HG03521 (cell line): ENCODE data around the gene RAB30.

Source experiments
- ATAC-seq: cut with Tn5 transposase; IDR thresholded peaks from one replicate; pipeline ENCODE4 v1.9.1; 2021; ENCODE audit warnings: mild to moderate bottlenecking, moderate library complexity; ENCODE audit not compliant: unreplicated experiment

RAB30 gene

GRCh38 chr11:83071567-83072349 lies at the start of gene RAB30:
TSS of gene RAB30 (minus strand) at chr11:83071897. CDS start at chr11:82997316, 74,581 bp downstream.
- peak; percentile 96 for ATAC-seq

DNA sequence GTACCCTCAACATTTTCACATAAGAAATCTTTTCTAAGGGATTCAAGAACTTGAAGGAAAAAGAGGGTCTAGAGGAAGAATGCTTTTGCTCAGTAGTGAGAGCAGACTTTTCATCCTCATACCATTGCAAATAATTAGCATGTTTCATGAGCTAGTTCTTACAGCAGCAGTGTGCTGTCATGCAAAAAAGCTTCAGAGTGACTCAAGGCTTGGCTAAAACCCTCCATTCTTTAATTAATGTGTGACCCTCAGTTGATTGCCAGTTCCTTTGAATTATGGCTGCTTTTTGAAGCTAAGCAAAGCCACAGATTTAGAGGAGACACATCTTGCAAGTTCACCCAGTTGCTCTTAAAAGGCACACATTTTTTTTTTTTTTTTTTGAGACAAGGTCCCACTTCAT lies 48.6 kb upstream of the RAB30 start:
- ATAC-seq = no peak

- no peak for ATAC-seq
These were observed 47.5 kb upstream of the RAB30 start for GRCh38 chr11:83119216-83119615.

GRCh38 chr11:83118814-83119213 lies 47.1 kb upstream of the RAB30 start:
- no peak for ATAC-seq

GRCh38 chr11:83116015-83116641 lies 44.4 kb upstream of the RAB30 start:
- no peak for ATAC-seq

DNA sequence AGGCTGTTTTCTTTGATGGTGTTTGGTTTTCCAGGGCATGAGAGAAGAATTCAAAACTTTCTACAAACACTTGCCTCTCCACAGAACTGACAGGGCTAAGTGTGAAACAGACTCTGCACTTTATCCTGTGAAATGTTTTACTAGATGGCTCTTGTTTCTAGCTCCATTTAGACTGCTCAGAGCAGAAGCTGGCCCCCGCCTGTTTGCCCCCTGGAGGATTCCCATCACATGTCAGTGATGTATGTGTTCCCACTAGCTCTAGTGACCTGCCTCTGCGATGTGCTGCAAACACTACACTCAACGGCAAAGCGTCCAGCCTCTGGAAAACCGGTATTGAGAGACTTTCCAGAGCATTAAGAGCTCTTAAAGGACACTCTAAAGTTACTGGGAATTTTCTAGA lies 43.9 kb upstream of the RAB30 start:
- no peak for ATAC-seq

- no peak for ATAC-seq
These were observed 43.3 kb upstream of the RAB30 start for GRCh38 chr11:83115026-83115425.

- ATAC-seq = no peak
These were observed 41.2 kb upstream of the RAB30 start for GRCh38 chr11:83112886-83113285.

GRCh38 chr11:83105168-83105567 lies 33.5 kb upstream of the RAB30 start:
- ATAC-seq = no peak

GRCh38 chr11:83102834-83103233 lies 31.1 kb upstream of the RAB30 start:
- ATAC-seq = no peak

GRCh38 chr11:83097429-83098075 lies 25.9 kb upstream of the RAB30 start:
- no peak for ATAC-seq

- ATAC-seq = no peak
These were observed 21.9 kb upstream of the RAB30 start for GRCh38 chr11:83093634-83094033.

GRCh38 chr11:83092488-83093384 lies 21.0 kb upstream of the RAB30 start:
- no peak for ATAC-seq

DNA sequence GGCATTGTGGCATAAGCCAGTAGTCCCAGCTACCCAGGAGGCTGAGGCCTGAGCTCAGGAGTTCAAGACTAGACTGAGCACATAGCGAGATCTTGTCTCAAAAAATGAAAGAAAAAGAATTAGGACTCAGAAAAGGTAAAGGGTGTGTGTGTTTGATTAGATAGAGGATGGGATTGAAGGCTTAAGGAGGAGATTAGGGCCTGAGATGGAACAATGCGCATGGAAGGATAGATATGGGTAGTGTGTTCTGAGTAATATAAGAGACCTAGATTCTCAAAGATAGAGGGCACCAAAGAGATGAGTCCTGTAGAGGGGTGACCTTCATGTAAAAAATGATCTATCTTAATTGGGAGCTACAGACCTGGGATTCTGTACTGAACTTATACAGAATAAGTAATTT lies 17.3 kb upstream of the RAB30 start:
- no peak for ATAC-seq

GRCh38 chr11:83087035-83087434 lies 15.3 kb upstream of the RAB30 start:
- ATAC-seq = no peak

- no peak for ATAC-seq
These were observed 8.1 kb upstream of the RAB30 start for GRCh38 chr11:83079820-83080219.

DNA sequence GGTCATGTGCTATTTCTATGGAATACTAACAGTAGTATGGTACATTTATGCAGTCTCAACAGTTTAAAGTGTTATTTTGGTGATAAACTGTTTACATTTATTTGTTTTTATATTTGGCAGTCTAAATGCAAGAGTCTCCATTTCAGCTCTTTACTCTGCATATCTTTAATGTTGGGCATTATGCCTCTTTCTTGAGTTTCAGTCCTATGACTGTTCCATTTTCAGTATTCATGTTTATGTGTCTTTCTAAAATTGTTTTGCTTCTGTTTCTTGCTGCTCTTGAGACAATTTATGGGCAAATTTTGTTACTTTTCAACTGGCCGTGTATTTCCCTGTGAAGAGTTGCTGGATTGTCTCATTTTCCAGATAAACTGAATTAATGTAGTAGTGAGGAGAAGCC lies 6.6 kb upstream of the RAB30 start:
- ATAC-seq = no peak

- ATAC-seq = no peak
These were observed 2.2 kb upstream of the RAB30 start for GRCh38 chr11:83073884-83074283.

GRCh38 chr11:83073258-83073657 lies 1.6 kb upstream of the RAB30 start:
- ATAC-seq = no peak

DNA sequence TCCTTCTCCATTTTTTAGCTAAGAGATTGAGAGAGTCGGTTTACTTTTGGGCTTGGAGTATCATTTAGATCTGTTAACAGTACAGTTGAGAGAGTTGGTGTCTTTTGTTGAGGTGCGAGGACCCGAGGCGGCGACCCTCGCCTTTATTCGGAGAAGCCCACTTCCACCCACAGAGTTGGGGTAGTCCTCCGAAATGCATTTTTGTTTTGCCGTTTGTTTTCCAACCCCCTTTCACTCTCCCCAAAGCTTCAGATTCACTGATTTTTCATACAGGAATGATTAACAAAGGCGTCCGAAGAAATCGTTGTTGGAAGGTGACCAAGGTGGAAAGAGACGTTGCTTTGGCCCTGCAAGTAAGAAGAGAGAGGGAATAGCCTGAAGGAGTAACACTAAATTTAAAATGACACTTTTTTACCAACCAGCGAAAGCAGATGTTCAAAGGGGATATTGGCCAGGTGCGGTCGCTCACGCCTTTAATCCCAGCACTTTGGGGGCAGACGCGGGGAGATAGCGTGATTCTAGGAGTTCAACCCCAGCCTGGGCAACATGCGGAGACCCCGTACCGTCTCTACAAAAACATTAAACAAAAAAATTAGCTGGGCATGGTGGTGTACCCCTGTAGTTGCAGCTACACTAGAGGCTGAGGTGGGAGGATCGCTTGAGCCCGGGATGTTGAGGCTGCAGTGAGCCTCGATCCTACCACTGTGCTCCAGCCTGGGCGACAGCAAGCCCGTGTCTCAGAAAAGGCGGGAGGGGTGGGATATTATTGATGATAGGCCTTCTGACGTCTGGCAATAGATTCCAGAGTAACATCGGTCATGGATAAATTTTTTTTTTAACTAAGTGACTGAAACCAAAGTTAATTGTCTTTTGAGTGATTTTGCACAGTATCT lies 899 bp upstream of the RAB30 start:
- no peak for ATAC-seq
